Ovary (tissue), 9 donors: ENCODE measurements around the gene OR10A6. TPM values are rescaled to one million over a fixed set of nuclear protein-coding genes. Genes with fewer than 3 reads are reported as not detected.

Experiments
- DNase-seq, 5 donors: peaks; one replicate each; pipeline ENCODE4 v3.0.0-alpha.2; 2019 to 2020
- H3K27ac ChIP-seq, 2 donors: fragments of 200-600 bp; one replicate each; pipeline versions ENCODE4 v1.5.1 to v1.8.0; 2019 to 2022
- H3K27me3 ChIP-seq: fragments of 200-600 bp; one replicate; pipeline ENCODE4 v1.8.0; 2022
- H3K36me3 ChIP-seq: fragments of 200-600 bp; sonication (generic); one replicate; pipeline ENCODE4 v1.5.1; 2019
- H3K4me1 ChIP-seq: one replicate; pipeline ENCODE4 v1.8.1; 2013; ENCODE audit warnings: mild to moderate bottlenecking, moderate library complexity; ENCODE audit not compliant: insufficient read depth
- H3K4me3 ChIP-seq: fragments of 200-600 bp; sonication (generic); one replicate; pipeline ENCODE4 v1.5.1; 2017
- H3K9me3 ChIP-seq, 2 donors: fragments of 200-600 bp in 1 of 2; sonication (generic) in 1 of 2; one replicate each; pipeline versions ENCODE4 v1.5.1 to v1.8.1; 2013 to 2019; ENCODE audit warnings: mild to moderate bottlenecking in 1 of 2, moderate library complexity in 1 of 2
- EP300 ChIP-seq: sonication (generic); formaldehyde crosslinking; IDR thresholded peaks from one replicate; pipeline ENCODE4 v1.6.1; 2017; ENCODE audit warnings: antibody characterized with exemption
- POLR2A ChIP-seq: fragments of 450-650 bp; IDR thresholded peaks from one replicate; pipeline ENCODE4 v1.6.1; 2017; ENCODE audit warnings: antibody characterized with exemption, mild to moderate bottlenecking, moderate library complexity
- WGBS, 3 donors: extraction: QIAGEN DNeasy Blood & Tissue Kit in 1 of 3; methylation state at CpG; one replicate each; pipeline versions ENCODE4 v1.1.5 to v1.1.7; 2013 to 2017; 5-methylcytosine and 5-hydroxymethylcytosine counted together
- intact Hi-C, 4 donors: fragments of 100-400 bp; cut with DNase I; formaldehyde crosslinking; loops; one replicate each; pipeline versions ENCODE4 v1.11.0 to v1.15.1; 2022 to 2023
- polyA plus RNA-seq, 2 donors: library from polyadenylated mRNA; stranded (reverse); fragments of 200-250 nt in 1 of 2; fragments of 350-450 nt in 1 of 2; fragmentation: Illumina TruSeq in 1 of 2; extraction: RNeasy Lipid Tissue Mini Kit (QIAGEN cat#74804) in 1 of 2; gene quantifications; one replicate each; pipeline ENCODE4 v1.2.3, GENCODE V29; 2013 to 2014
- total RNA-seq, 7 donors: library from RNA; depleted of rRNA in 2 of 7; stranded (reverse); fragments of >200 nt in 2 of 7; fragmentation: NEBNext Ultra II Directional in 3 of 7; extraction: Animal tissue kit (Norgen Biotek cat#: 25700) in 3 of 7; gene quantifications; one replicate each; pipeline versions ENCODE4 v1.1.0 to v1.2.4, GENCODE V29; 2016 to 2023
- TF ChIP-seq, protein P1 (sequence below), 3 donors: fragments of 450-650 bp in 2 of 3; fragments of 200-600 bp in 1 of 3; IDR thresholded peaks; one replicate each; pipeline versions ENCODE4 v1.5.1 to v1.8.0; 2016 to 2022; ENCODE audit warnings: antibody characterized with exemption in 3 of 3, mild to moderate bottlenecking in 1 of 3
- donor health status: DM: no; HTN: no; CAD: no; lungs with moderate emphysema.
- donor health status: DM: no; HTN: no; CAD: no.
- donor health status: Bipolar disorder and iron deficiency.
- donor health status: DM: yes; HTN: yes; CAD: no.
- donor health status: DM: no; HTN: no; CAD: no.
- donor health status: DM: yes; HTN: yes; CAD: no.

OR10A6 gene
- total and polyA plus RNA-seq, 9 donors: not detected

- DNase-seq: no peak
- no peaks in the 10 kb centered on the region for H3K9me3 ChIP-seq
- no peaks in the 10 kb centered on the region for H3K4me1 ChIP-seq
- intact Hi-C loops: no loop called here
- WGBS, 3 donors: 75 to 88% (median 79%) methylated on average over 1 of the region's 1 CpG
- H3K27me3 ChIP-seq: no peaks in the 10 kb centered on the region
- no peaks in the 10 kb centered on the region for H3K36me3 ChIP-seq
- no peak overlapping the region for H3K27ac ChIP-seq
- no peak overlapping the region for H3K4me3 ChIP-seq
- TF ChIP-seq POLR2A: no peak
- TF ChIP-seq, protein P1, sequence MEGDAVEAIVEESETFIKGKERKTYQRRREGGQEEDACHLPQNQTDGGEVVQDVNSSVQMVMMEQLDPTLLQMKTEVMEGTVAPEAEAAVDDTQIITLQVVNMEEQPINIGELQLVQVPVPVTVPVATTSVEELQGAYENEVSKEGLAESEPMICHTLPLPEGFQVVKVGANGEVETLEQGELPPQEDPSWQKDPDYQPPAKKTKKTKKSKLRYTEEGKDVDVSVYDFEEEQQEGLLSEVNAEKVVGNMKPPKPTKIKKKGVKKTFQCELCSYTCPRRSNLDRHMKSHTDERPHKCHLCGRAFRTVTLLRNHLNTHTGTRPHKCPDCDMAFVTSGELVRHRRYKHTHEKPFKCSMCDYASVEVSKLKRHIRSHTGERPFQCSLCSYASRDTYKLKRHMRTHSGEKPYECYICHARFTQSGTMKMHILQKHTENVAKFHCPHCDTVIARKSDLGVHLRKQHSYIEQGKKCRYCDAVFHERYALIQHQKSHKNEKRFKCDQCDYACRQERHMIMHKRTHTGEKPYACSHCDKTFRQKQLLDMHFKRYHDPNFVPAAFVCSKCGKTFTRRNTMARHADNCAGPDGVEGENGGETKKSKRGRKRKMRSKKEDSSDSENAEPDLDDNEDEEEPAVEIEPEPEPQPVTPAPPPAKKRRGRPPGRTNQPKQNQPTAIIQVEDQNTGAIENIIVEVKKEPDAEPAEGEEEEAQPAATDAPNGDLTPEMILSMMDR (IDR thresholded peaks at IDR 0.05): no peak
- no peak for TF ChIP-seq EP300
Observed at GRCh38 chr11:7949934-7950333, 18.9 kb upstream of the OR10A6 start.

GRCh38 chr11:7944123-7944522 lies 13.1 kb upstream of the OR10A6 start:
- H3K9me3 ChIP-seq: no peaks in the 10 kb centered on the region
- intact Hi-C loops: no loop called here
- H3K27me3 ChIP-seq: no peaks in the 10 kb centered on the region
- no peak overlapping the region for H3K27ac ChIP-seq
- 82 to 91% (median 85%) methylated on average over 2 of the region's 2 CpGs for WGBS, 3 donors
- H3K36me3 ChIP-seq: no peaks in the 10 kb centered on the region
- DNase-seq: no peak
- H3K4me3 ChIP-seq: no peak overlapping the region
- TF ChIP-seq, protein P1 (IDR thresholded peaks at IDR 0.05): no peak
- TF ChIP-seq POLR2A (no peak), EP300 (no peak)
- H3K4me1 ChIP-seq: no peaks in the 10 kb centered on the region

DNA sequence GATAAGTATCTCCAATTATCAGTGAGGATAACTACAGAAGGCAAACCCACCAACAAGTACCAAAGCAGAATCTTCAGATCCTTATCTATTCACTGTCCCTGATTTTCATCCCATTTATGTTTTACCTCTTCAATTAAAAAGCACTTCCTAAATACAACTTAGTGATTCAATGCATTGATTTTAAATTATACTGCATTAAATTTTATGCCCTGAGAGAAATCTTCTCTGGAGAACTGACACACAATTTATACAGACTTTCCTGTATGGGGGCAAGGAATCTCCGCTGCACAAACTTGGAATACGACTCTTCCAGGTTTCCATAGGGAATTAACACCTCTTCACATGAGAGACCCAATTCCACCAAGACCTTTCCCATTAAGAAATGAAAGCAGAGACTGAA lies 10.5 kb upstream of the OR10A6 start, which contains the start of gene OR10A3:
OR10A3 (minus strand) TSS at position 101 of the 400 bp plus-strand sequence. CDS start 2,188 bp downstream, outside the sequence.
- Histone ChIP-seq H3K27me3 (no peaks in the 10 kb centered on the region), H3K4me3 (no peak within 1 kb of the TSS), H3K36me3 (no peaks in the 10 kb centered on the region), H3K4me1 (no peaks in the 10 kb centered on the region), H3K27ac (no peak within 1 kb of the TSS), H3K9me3 (no peaks in the 10 kb centered on the region)
- whole genome bisulfite sequencing, 3 donors: 84 to 86% (median 85%) methylated on average over 2 of the region's 2 CpGs
- intact Hi-C loops: no loop called here
- DNase-seq: no peak
- TF ChIP-seq EP300 (no peak), POLR2A (no peak)
- TF ChIP-seq, protein P1 (IDR thresholded peaks at IDR 0.05): no peak

DNA sequence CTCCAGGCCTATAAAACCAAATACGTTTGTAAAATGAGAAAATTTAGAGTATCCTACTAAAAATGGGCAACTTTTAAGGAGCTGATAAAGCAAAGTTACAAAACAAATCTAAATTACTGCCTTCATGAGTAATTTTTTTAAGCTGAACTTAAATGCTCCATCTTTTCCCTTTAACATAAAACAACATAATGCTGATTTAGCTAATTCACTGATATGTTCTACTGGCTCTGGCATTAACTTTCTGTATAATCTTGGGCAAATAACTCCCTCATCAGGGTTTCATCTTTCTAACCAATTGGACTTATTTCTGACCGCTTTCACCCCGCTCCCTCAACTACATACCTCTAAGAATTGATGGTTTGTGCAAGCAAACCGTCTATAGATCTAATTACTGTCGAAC lies 10.1 kb upstream of the OR10A6 start:
- no peaks in the 10 kb centered on the region for H3K36me3 ChIP-seq
- no peaks in the 10 kb centered on the region for H3K9me3 ChIP-seq
- intact Hi-C loops: no loop called here
- H3K27ac ChIP-seq: no peak overlapping the region
- TF ChIP-seq EP300 (no peak), POLR2A (no peak)
- TF ChIP-seq, protein P1 (IDR thresholded peaks at IDR 0.05): no peak
- 38 to 71% (median 53%) methylated on average over 5 of the region's 5 CpGs for WGBS, 3 donors
- no peak for DNase-seq
- H3K27me3 ChIP-seq: no peaks in the 10 kb centered on the region
- H3K4me3 ChIP-seq: no peak overlapping the region
- no peaks in the 10 kb centered on the region for H3K4me1 ChIP-seq
